ENCODE results near the gene SASH1.
A peak's percentile ranks its signal among the peaks of the same experiment; 100 is the strongest.

Gene SASH1

GRCh38 chr6:148342350-148343046 is at the start of gene SASH1:
SASH1 (plus strand) TSS chr6:148342838; CDS start chr6:148343068, 230 bp downstream.
- peak; percentile 84 to 86 for DNase-seq (ENCODE audit: low read depth in 2 of 2)
- no peak for TF ChIP-seq CTCF (IDR thresholded peaks at IDR 0.05; ENCODE audit: low read depth, low read length)
- peak within 1 kb of the TSS; percentile 79 to 83 for H3K4me3 ChIP-seq (replicated peaks in 1 of 2; ENCODE audit: low read depth in 2 of 2, low read length in 2 of 2)

- no peak overlapping the region for H3K4me3 ChIP-seq (replicated peaks in 1 of 2; ENCODE audit: low read depth in 2 of 2, low read length in 2 of 2)
- no peak for DNase-seq (ENCODE audit: low read depth in 2 of 2)
- TF ChIP-seq CTCF (IDR thresholded peaks at IDR 0.05; ENCODE audit: low read depth, low read length) = no peak
Observed at GRCh38 chr6:148293181-148293995, 49.2 kb upstream of the SASH1 start.

GRCh38 chr6:148294059-148294458 is 48.6 kb upstream of the SASH1 start:
- no peak for TF ChIP-seq CTCF (IDR thresholded peaks at IDR 0.05; ENCODE audit: low read depth, low read length)
- DNase-seq (ENCODE audit: low read depth in 2 of 2) = no peak
- no peak overlapping the region for H3K4me3 ChIP-seq (replicated peaks in 1 of 2; ENCODE audit: low read depth in 2 of 2, low read length in 2 of 2)

DNA sequence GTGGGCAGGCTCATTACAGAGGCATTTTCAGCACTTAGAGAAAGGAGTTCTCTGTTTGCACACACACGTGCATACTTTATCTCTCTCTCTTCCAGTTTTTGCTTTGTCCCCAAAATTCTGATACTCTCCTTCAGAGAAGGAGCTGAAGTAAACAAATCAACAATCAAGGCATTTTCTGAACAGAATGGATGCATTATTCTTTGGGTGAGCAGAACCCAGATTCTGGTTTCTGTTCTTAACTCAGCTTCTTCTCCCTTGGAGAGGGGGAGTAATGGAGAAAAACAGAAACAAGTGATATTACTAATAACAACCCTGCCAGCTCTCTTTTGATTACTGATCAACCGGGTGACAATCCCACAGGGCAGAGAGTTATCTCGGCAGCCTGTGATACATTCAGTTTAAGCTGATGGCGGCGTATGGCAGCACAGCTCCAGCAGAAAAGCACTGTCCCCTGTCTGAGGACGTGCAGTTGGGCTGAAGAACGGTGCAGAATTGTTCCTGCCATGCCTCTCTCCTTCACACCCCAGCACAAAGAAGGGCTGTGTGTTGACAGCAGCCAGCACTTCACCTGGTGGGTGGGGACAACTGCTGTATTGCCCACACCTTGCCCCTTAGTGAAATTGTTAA is 47.3 kb upstream of the SASH1 start:
- TF ChIP-seq CTCF (IDR thresholded peaks at IDR 0.05; ENCODE audit: low read depth, low read length) = no peak
- DNase-seq (ENCODE audit: low read depth in 2 of 2) = no peak

DNA sequence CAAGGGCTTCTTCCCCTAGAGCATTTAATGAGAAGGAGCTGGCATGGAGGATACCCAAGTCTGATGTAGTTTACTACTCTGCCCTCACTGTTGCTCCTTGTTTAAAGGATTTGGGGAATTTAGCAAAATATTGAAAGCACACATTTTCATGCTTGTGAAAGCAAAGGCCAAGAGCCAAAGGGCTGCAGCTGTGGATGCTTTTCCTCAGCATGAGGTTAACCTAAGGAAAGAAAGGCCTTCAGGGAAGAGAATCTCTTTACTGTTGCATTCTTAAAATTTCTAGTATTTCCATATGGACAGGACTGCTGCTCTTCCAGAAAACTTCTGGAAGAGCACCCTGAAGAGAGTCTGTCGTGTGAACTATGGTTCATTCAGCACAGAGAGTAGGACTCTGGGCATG is 45.9 kb upstream of the SASH1 start:
- TF ChIP-seq CTCF (IDR thresholded peaks at IDR 0.05; ENCODE audit: low read depth, low read length) = no peak
- peak in 1 of 2 donors; percentile 39 for DNase-seq (ENCODE audit: low read depth in 2 of 2)
- no peak overlapping the region for H3K4me3 ChIP-seq (replicated peaks in 1 of 2; ENCODE audit: low read depth in 2 of 2, low read length in 2 of 2)

More for the DNA sequence above, 47.3 kb upstream of the SASH1 start:
- H3K4me3 ChIP-seq (replicated peaks in 1 of 2; ENCODE audit: low read depth in 2 of 2, low read length in 2 of 2) = no peak overlapping the region

- TF ChIP-seq CTCF (IDR thresholded peaks at IDR 0.05; ENCODE audit: low read depth, low read length) = no peak
- no peak for DNase-seq (ENCODE audit: low read depth in 2 of 2)
- H3K4me3 ChIP-seq (replicated peaks in 1 of 2; ENCODE audit: low read depth in 2 of 2, low read length in 2 of 2) = no peak overlapping the region
Observed at GRCh38 chr6:148298683-148299082, 44.0 kb upstream of the SASH1 start.
